GM10847 (cell line): ENCODE measurements around the gene TMEM42.

Experiments used
- POLR2A ChIP-seq: IDR thresholded peaks from 2 replicates; pipeline ENCODE4 v1.6.1; 2011; ENCODE audit not compliant: insufficient read length; ENCODE audit errors: extremely low read depth

The TMEM42 gene

DNA sequence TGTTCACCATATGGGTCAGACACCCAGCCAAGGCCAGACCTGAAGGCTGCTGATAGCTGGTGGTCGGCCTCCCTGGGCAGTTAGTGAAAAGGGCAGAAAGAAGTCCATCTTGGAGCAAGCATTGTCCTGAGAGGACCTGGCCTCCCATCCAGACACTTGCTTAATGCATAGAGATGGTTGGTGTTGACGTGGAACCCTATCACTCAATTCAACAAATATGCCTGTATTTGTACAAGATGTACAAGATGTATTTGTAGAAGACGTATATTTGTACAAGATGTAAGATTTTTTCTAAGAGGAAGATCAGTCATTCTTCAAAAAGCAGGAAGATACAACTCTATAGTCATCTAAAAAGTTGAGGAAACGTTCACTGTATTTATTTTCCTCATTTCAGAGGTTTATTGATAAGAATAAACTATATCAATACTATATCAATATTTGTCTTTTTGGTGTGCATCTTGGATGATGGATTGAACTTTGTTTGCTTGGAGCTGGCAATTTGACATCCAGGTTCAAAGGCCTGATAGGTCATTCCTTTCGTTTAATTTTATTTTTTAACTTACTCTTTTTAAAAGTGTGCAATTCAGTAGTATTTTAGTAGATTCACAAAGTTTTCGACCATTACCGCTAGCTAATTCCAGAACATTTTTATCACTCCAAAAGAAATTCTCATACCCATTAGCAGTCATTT is 5.9 kb downstream of the TMEM42 start:
- no peak for TF ChIP-seq POLR2A

DNA sequence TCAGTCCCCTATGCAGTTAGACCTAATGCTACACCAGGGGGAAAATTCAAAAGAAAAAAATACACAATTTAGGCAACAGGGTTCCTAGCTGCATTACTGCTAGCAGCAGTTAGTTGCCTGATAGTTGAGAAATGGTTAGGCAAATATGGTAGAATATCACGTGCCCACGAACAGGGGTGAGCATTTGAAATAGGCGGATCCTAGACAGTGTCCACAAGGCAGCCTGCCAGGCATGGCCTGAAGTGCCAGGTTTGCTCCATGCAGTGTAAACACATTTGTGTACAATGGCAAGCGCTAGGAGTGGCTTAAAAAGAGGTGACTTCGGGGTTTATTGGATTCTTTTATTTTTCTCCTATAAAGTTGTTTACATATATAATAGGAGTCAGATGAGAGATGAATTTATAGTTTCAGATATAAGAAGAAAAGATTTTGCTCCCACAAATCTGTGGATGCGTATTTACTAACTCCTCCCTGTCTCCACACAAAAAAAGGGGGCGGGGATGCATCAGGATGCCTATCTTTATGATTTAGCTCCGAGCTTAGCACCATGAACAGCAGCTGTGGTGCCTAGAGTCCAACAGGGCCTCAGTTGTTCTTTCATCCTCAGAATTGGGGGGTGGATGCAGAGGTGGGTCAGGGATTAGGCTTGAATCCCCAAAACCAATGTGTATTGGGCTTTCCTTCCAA is 8.8 kb downstream of the TMEM42 start:
- no peak for TF ChIP-seq POLR2A

DNA sequence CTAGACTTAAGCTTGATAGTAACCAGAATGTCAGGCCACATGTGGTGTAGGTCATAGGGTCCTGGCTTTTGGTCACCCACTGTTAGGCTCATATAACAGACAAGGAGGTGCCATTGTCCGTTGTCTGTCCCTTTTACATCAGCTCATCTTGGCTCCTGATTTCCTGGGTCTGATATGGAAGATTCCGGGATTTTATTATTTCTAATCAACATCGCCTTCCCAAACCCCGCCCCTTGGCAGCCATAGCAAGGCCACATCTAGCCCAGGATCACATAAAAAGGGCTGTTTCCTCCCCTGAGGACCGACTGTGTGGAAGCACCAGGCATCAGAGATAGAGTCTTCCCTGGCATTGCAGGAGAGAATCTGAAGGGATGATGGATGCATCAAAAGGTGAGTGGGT is 12.6 kb downstream of the TMEM42 start, which contains the start of gene TGM4:
Gene TGM4, plus strand, starts transcription at position 301 of the 400 bp plus-strand sequence. Its CDS starts 71 bp downstream, at position 372.
- no peak for TF ChIP-seq POLR2A

DNA sequence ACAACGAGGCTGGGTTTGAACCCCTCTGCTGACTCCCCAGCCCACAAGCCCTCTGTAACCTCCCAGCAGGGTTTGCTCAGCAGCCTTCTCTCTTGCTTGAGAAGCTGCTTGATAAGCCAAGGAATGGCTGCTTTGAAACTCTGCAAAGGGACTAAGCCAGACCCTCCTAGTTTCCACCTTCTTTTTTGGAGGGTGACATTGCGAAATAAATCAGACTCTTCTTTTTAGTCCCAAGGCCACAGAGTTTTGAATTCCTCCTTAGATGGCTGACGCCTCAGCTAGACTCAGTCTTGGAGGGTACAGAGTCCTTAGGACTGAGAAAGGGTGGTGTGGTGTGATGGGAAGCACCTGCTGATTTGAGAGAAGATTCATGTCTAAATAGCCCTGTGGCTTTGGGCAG is 13.9 kb downstream of the TMEM42 start:
- no peak for TF ChIP-seq POLR2A

DNA sequence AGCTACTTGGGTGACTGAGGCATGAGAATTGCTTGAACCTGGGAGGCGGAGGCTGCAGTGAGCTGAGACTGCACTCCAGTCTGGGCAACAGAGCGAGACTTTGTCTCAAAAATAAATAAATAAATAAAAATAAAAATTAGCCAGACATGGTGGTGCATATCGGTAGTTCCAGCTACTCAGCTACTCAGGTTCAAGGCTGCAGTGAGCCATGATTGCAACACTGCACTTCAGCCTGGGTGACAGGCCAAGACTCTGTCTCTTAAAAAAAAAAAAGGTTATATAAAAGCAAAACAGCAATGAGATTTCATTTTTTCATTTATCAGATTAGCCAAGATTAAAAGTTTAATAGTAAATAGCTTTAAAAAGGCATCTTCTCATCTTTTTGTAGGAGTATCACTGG is 15.6 kb downstream of the TMEM42 start:
- no peak for TF ChIP-seq POLR2A

DNA sequence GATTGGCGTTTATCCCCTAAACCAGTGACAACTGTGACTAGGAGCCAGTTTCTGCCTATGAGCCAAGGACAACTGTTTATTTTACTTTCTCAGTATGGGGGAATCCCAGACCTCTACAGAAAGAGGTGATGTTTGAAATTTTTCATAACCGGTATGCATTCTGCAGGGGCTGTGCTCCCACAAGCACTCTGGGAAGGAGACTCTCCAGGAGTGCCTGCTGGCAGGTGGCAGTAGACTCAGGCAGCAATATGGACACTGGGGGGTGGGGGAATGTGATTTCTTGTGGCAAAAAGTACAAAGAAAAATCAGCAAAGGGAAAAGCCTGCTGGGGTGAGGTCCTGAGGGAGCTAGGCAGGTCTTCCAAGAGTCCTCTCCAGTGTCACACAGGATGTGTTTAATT is 18.6 kb downstream of the TMEM42 start:
- TF ChIP-seq POLR2A, result no peak

DNA sequence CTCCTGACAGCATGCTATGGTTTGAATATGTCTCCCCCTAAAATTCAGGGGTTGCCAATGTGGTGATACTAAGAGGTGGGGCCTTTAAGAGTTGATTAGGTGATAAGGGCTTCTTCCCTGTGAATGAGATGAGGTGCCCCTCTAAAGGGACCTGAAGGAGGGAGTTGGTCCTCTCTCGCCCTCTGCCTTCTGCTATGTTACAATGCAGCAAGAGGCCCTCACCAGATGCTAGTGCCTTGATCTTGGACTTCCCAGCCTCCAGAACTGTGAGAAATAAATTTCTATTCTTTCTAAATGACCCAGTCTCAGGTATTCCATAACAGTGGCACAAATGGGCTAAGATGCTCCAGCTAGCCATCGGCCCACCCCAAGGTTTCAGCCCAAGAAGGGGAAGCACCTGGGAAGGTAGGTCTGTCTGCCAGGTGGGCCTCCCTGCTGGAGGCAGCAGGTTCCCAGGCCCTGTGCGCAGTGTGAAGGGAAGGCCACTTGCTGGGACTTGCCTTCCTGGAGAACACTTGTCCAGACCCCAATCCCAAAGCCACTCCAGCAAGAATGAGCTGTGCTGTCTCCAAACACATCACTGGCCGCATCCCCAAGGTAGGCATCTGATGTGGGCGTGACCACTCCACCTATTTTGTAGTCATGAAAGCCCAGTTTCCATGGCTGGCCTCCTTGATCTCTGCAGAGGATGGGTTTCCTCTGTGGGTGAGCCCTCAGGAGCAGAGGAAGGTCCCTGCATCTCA is 21.7 kb downstream of the TMEM42 start:
- no peak for TF ChIP-seq POLR2A

DNA sequence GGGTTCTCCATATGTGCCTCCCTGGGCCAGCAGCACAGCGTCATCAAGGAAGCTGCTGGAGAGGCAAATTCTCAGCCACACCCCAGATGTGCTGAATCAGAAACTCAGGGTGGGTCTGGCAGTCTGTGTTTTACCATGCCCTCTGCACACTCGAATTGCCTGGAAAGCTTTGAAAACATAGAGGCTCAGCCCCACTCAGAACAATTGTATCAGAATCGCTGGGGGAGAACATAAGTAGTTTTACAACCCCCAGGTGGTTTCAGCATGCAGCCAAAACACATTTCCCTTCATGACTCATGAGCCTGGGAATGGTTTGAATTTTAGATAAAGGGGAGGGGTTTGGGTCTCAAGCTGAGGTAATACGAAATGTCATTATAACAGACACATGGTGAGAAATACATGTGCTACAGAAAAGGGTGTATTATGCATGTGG is 22.3 kb downstream of the TMEM42 start:
- no peak for TF ChIP-seq POLR2A

DNA sequence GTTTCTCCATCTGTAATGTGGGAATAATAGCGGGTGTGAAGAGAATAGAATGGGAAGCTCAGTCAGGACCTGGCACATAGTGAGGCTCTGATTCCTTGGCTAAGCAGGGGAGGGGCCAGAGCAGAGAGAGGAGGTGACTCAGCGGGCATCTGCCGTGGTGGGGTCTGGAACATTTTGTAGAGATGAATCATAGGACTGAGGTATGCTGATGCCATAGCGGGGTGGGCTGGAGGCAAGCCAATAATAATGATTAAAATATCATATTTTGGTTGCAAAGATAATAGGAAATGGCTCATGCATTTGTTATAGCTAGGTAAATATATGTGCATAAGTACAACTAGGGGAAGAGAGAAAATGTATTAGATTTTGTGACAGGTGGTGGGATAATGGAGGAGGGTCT is 23.9 kb downstream of the TMEM42 start:
- no peak for TF ChIP-seq POLR2A

DNA sequence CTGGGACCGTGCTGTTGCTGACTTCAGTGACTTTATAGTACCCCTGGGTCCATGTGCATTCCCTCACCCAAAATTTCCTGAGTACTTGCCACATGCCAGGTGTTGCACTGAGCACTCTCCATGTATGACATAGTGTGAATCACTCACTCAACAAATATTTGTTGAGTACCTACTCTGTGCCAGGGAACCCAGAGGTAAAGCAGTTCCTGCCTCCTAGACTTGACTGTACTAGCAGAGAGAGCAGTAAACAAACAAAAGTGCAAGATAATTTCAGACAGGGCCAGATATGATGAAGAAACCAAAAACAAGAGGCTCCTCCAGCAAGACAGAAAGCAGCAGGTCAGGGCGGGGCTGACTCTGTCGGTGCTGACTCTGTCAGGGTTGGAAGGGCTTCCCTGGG is 24.8 kb downstream of the TMEM42 start:
- TF ChIP-seq POLR2A, result no peak

DNA sequence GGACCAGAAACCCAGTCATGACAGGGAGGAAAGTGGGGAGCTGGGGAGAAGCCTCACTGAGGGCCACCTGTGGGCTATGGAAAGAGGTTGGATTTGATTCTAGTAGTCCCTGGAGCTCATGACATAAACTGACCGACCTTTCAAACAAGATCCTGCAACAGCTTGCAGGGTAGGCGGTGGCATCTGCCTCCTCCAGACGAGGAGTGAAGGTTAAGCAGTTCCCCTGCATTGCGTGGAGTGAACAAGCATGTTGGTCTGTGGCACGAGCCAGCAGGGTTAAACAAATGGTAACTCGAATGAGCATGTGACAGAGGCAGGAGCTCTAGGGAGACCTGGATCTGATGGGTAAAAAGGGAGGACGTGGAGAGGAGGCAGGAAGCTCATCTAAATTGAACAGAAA is 25.4 kb downstream of the TMEM42 start:
- no peak for TF ChIP-seq POLR2A

DNA sequence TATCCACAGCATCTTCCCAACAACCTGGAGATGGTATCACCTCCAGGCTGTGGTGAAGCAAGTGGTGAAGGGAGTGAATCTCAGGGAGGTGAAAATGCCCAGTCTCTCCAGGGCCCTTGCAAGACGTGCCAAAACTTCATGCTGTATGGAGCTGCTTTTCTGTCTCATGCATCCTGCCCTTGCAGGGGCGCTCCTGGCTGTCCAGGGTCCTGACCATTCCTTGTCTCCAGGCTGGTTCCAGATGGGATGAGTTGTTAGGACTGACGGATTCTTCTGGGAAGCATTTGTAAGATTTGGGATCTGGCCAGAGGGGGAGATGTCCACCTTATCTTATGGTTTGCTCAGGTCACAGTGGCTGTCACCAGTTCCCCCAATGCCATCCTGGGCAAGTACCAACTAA is 28.5 kb downstream of the TMEM42 start:
- no peak for TF ChIP-seq POLR2A

DNA sequence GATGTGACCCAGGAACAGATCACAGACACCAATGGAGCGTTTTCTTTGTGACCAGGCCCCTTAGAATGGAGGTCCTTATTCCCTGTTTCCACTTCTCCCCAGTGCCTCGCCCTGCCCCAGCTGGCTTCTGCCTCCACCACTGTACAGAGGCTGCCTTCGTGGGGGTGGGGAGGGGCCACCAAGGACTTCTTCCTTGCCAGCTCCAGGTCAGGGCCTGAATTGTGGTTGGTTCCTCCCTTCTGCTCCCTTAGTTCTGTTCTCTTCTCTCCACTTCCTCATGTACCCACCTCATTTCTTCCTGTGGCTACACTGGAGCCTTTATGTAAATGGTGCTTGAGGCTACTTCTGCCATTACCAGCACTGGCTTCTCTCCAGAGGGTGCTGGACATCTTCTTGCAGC is 29.1 kb downstream of the TMEM42 start:
- TF ChIP-seq POLR2A, result no peak

DNA sequence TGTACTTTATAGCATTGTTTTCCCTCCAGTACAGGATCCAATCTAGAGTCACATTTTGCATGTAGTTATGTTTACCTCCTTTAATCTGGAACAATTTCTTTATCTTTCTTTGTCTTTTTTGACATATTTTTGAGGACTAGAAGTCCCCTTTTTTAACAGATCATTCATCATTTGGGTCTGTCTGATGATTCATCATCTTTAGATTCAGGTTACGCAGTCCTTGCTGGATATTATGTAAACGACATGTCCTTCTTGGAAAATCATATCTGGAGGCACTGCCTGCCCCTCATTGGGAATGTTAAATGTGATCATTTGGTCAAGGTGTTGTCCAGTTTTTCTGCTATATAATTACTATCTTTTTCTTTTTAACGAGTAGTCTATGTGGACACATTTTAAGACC is 31.0 kb downstream of the TMEM42 start:
- TF ChIP-seq POLR2A, result no peak

DNA sequence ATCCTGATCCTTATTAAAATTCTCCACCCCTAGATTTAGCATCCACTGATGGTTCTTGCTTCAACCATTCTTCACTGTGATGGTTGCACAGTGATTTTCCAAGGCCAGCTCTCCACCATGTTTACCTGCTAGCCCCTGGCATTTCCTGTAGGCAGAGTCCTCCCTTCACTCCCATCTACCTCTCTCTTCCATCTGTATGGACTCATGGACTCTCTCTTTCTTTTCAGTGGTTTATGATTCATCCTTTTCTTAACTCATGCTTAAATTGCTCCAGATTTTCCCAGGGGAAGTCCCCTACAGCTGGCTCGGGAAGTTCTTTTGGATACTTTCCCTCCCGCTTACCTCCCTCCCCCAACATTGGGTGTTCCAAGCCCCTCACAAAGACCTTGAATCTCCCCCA is 31.4 kb downstream of the TMEM42 start:
- no peak for TF ChIP-seq POLR2A

DNA sequence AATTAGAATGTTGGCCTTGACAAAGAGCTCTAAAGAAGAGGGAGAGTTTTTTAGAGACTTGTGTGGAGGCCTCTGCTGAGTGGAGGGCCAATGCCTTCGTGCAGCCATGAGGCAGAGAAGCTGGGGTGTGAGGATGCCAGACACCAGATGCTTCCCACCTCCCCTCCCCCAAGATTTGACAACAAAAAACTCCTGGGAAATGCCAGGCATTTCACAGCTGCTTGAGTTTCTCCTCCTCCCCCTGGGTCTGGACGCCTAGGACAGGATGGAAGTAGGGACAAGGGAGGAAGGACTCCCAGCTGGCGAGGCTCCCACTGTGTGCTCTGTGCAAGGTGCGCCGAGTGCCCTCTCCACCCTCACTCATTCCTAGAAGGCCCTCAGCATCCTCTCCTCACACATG is 32.8 kb downstream of the TMEM42 start:
- no peak for TF ChIP-seq POLR2A
